ENCODE measurements around the gene CADPS2. TPM values are rescaled to one million over a fixed set of nuclear protein-coding genes. Genes with fewer than 3 reads are reported as not detected.

The CADPS2 gene
- total RNA-seq (10 to 100 TPM in 2 of 4 donors, 1 to 10 TPM in 2; 7.2 to 13.0 (median 10.4) TPM), polyA plus RNA-seq (1 to 10 TPM; 4.7 to 9.5 (median 5.4) TPM)

GRCh38 chr7:122886357-122887081, at the start of gene CADPS2:
TSS of gene CADPS2 (minus strand) at chr7:122886460. CDS start at chr7:122886337, 123 bp downstream.
- 1% methylated on average over 73 of the region's 73 CpGs for WGBS, 2 donors
- DNase-seq, result peak; percentile 93
- peaks cover 0 to 13% (median 6%) of the 10 kb centered on the region in 4 donors for H3K4me1 ChIP-seq

GRCh38 chr7:122935620-122936019, 49.4 kb upstream of the CADPS2 start:
- no peak overlapping the region for H3K4me3 ChIP-seq

More at GRCh38 chr7:122886357-122887081, at the start of gene CADPS2:
- Histone ChIP-seq H3K27me3 (no peaks in the 10 kb centered on the region), H3K36me3 (no peaks in the 10 kb centered on the region), H3K27ac (peak within 1 kb of the TSS; percentile 80 to 95 (median 86)), H3K4me3 (peak within 1 kb of the TSS; percentile 64 to 89 (median 72)), H3K9me3 (no peaks in the 10 kb centered on the region)
- intact Hi-C loops (cut with DNase I), result loop anchor here (2.0 kb wide), 1 partner anchor 268 kb away; no protein-coding TSS in a partner anchor
- TF ChIP-seq CTCF (IDR thresholded peaks at IDR 0.05) (peak in 3 of 4 experiments; percentile 17 to 36 (median 19)), EP300 (IDR thresholded peaks at IDR 0.05) (no peak), POLR2A (IDR thresholded peaks at IDR 0.05) (peak; percentile 41 to 44), POLR2AphosphoS5 (IDR thresholded peaks at IDR 0.05) (peak; percentile 44 to 75 (median 65))

GRCh38 chr7:122919643-122920181, 33.5 kb upstream of the CADPS2 start:
- H3K9me3 ChIP-seq, result no peaks in the 10 kb centered on the region
- H3K27me3 ChIP-seq, result no peaks in the 10 kb centered on the region
- intact Hi-C loops (cut with DNase I), result no loop called here
- H3K27ac ChIP-seq, result no peak overlapping the region
- no peak for DNase-seq
- H3K4me1 ChIP-seq, result no peaks in the 10 kb centered on the region
- no peak overlapping the region for H3K4me3 ChIP-seq
- H3K36me3 ChIP-seq, result no peaks in the 10 kb centered on the region
- TF ChIP-seq CTCF (IDR thresholded peaks at IDR 0.05) (no peak), POLR2A (IDR thresholded peaks at IDR 0.05) (no peak), EP300 (IDR thresholded peaks at IDR 0.05) (no peak), POLR2AphosphoS5 (IDR thresholded peaks at IDR 0.05) (no peak)

More at GRCh38 chr7:122935620-122936019, 49.4 kb upstream of the CADPS2 start:
- intact Hi-C loops (cut with DNase I), result no loop called here
- H3K27ac ChIP-seq, result no peak overlapping the region
- TF ChIP-seq EP300 (IDR thresholded peaks at IDR 0.05) (no peak), POLR2AphosphoS5 (IDR thresholded peaks at IDR 0.05) (no peak), CTCF (IDR thresholded peaks at IDR 0.05) (no peak), POLR2A (IDR thresholded peaks at IDR 0.05) (no peak)
- no peaks in the 10 kb centered on the region for H3K9me3 ChIP-seq
- no peak for DNase-seq
- no peaks in the 10 kb centered on the region for H3K27me3 ChIP-seq
- H3K4me1 ChIP-seq, result no peaks in the 10 kb centered on the region
- H3K36me3 ChIP-seq, result no peaks in the 10 kb centered on the region

GRCh38 chr7:122914812-122915211, 28.6 kb upstream of the CADPS2 start:
- Histone ChIP-seq H3K4me3 (no peak overlapping the region), H3K36me3 (no peaks in the 10 kb centered on the region), H3K4me1 (no peaks in the 10 kb centered on the region), H3K27me3 (no peaks in the 10 kb centered on the region), H3K27ac (no peak overlapping the region), H3K9me3 (no peaks in the 10 kb centered on the region)
- WGBS, 2 donors, result 87 to 88% methylated on average over 9 of the region's 9 CpGs
- no peak for DNase-seq
- no peak for TF ChIP-seq CTCF (IDR thresholded peaks at IDR 0.05)
- no peak for TF ChIP-seq POLR2A (IDR thresholded peaks at IDR 0.05)
- TF ChIP-seq POLR2AphosphoS5 (IDR thresholded peaks at IDR 0.05), result no peak
- TF ChIP-seq EP300 (IDR thresholded peaks at IDR 0.05), result no peak
- intact Hi-C loops (cut with DNase I), result no loop called here
